ENCODE results near the gene KCNJ4.

The KCNJ4 gene

GRCh38 chr22:38429499-38430068 lies 25.4 kb downstream of the KCNJ4 start:
- no peak for DNase-seq

- no peak for DNase-seq
These were observed 26.3 kb downstream of the KCNJ4 start for GRCh38 chr22:38428714-38429113.

- DNase-seq = no peak
These were observed 27.1 kb downstream of the KCNJ4 start for GRCh38 chr22:38427940-38428339.

GRCh38 chr22:38427465-38427864 lies 27.5 kb downstream of the KCNJ4 start:
- no peak for DNase-seq

- DNase-seq = no peak
These were observed 28.4 kb downstream of the KCNJ4 start for GRCh38 chr22:38426628-38427027.

GRCh38 chr22:38424525-38425080 lies 30.4 kb downstream of the KCNJ4 start:
- DNase-seq = no peak

GRCh38 chr22:38423512-38424503 lies 31.2 kb downstream of the KCNJ4 start:
- DNase-seq = no peak

- DNase-seq = no peak
These were observed 32.1 kb downstream of the KCNJ4 start for GRCh38 chr22:38422611-38423511.

GRCh38 chr22:38420734-38421133 lies 34.3 kb downstream of the KCNJ4 start:
- DNase-seq = no peak

GRCh38 chr22:38419858-38420160 lies 35.2 kb downstream of the KCNJ4 start:
- no peak for DNase-seq

GRCh38 chr22:38419121-38419857 lies 35.7 kb downstream of the KCNJ4 start:
- DNase-seq = no peak

GRCh38 chr22:38418589-38418988 lies 36.4 kb downstream of the KCNJ4 start:
- DNase-seq = no peak

- DNase-seq = no peak
These were observed 37.5 kb downstream of the KCNJ4 start for GRCh38 chr22:38417252-38418060.

- DNase-seq = no peak
These were observed 38.3 kb downstream of the KCNJ4 start for GRCh38 chr22:38416621-38417251.

- peak in 2 of 14 donors; percentile 12 to 20 for DNase-seq
These were observed 39.3 kb downstream of the KCNJ4 start for GRCh38 chr22:38415561-38416321.

- DNase-seq = no peak
These were observed 40.0 kb downstream of the KCNJ4 start for GRCh38 chr22:38415046-38415445.

- DNase-seq = no peak
These were observed 41.0 kb downstream of the KCNJ4 start for GRCh38 chr22:38414009-38414395.

- no peak for DNase-seq
These were observed 41.7 kb downstream of the KCNJ4 start for GRCh38 chr22:38413085-38414008.

Data from C1 segment of cervical spinal cord (tissue), 14 donors.